B cell (primary cell): ENCODE data around the gene QRICH1. TPM values are rescaled to one million over a fixed set of nuclear protein-coding genes. Genes with fewer than 3 reads are reported as not detected.

Experiments
- ATAC-seq: fragments of 200-7000 bp; cut with Tn5 transposase; one replicate; pipeline ENCODE4 v1.10.0; 2021; ENCODE audit warnings: low read depth, mild to moderate bottlenecking, moderate number of reproducible peaks, moderate library complexity
- CTCF ChIA-PET: fragments of 350-600 bp; sonication (Branson Sonifier 250); formaldehyde crosslinking; loops from one replicate; lab custom pipeline; 2021; ENCODE audit warnings: antibody characterized with exemption, inconsistent platforms; lab: Charles Lee
- POLR2A ChIA-PET: fragments of 350-600 bp; sonication (Branson Sonifier 250); formaldehyde crosslinking; loops from one replicate; lab custom pipeline; 2021; ENCODE audit warnings: antibody characterized with exemption; lab: Charles Lee
- DNase-seq: peaks from one replicate; pipeline ENCODE4 v3.0.0; 2013
- H2AFZ ChIP-seq: 2 replicates; pipeline ENCODE4 v1.6.1; 2012; ENCODE audit warnings: mild to moderate bottlenecking, low read depth, low read length; ENCODE audit not compliant: insufficient read depth, poor library complexity, severe bottlenecking
- H3K27ac ChIP-seq, 2 donors: 1 replicate in 1 of 2; 2 replicates in 1 of 2; pipeline ENCODE4 v1.5.1; 2012 to 2013; ENCODE audit warnings: low read length in 2 of 2, mild to moderate bottlenecking in 2 of 2, moderate library complexity in 1 of 2
- H3K27me3 ChIP-seq, 4 experiments: fragments of 200-600 bp in 1 of 4; sonication (generic) in 1 of 4; replicated peaks in 1 of 4; 1 replicate in 2 of 4; 2 replicates in 2 of 4; pipeline versions ENCODE4 v1.6.1 to v1.7.0; 2013 to 2016; ENCODE audit warnings: low read length in 3 of 4, mild to moderate bottlenecking in 2 of 4, mixed read lengths in 1 of 4, moderate library complexity in 1 of 4; ENCODE audit not compliant: insufficient read depth in 4 of 4, control insufficient read depth in 3 of 4; ENCODE audit errors: control extremely low read depth in 1 of 4
- H3K36me3 ChIP-seq, 2 experiments: replicated peaks in 1 of 2; 1 replicate in 1 of 2; 2 replicates in 1 of 2; pipeline versions ENCODE4 v1.6.1 to v1.7.1; 2013; ENCODE audit warnings: low read length in 1 of 2; ENCODE audit not compliant: insufficient read depth in 2 of 2, control insufficient read depth in 1 of 2; ENCODE audit errors: control extremely low read depth in 1 of 2, extremely low read depth in 1 of 2
- H3K4me1 ChIP-seq, 2 donors: fragments of 200-600 bp in 1 of 2; sonication (generic) in 1 of 2; 1 replicate in 1 of 2; 2 replicates in 1 of 2; pipeline versions ENCODE4 v1.5.1 to v1.6.1; 2013 to 2017; ENCODE audit warnings: low read length in 2 of 2; ENCODE audit not compliant: control insufficient read depth in 2 of 2, insufficient read depth in 2 of 2
- H3K4me2 ChIP-seq: replicated peaks from 2 replicates; pipeline ENCODE3; 2012; ENCODE audit warnings: mild to moderate bottlenecking, low read depth, low read length; ENCODE audit not compliant: poor library complexity, severe bottlenecking
- H3K4me3 ChIP-seq, 5 experiments: fragments of 200-600 bp in 1 of 5; sonication (generic) in 1 of 5; 1 replicate in 3 of 5; 2 replicates in 2 of 5; pipeline versions ENCODE4 v1.5.1 to v1.7.0; 2011 to 2016; ENCODE audit warnings: low read length in 4 of 5, mild to moderate bottlenecking in 4 of 5, low read depth in 2 of 5, control low read depth in 1 of 5, moderate library complexity in 1 of 5; ENCODE audit not compliant: insufficient read depth in 1 of 5; ENCODE audit errors: control extremely low read depth in 1 of 5, extremely low read depth in 1 of 5
- H3K79me2 ChIP-seq: fragments of 200-600 bp; sonication (generic); one replicate; pipeline ENCODE4 v1.6.0; 2016; ENCODE audit warnings: low read length; ENCODE audit not compliant: control insufficient read depth, insufficient read depth
- H3K9ac ChIP-seq: fragments of 200-600 bp; sonication (generic); 2 replicates; pipeline ENCODE4 v1.6.1; 2017; ENCODE audit warnings: mild to moderate bottlenecking, low read length, moderate library complexity
- H3K9me3 ChIP-seq, 3 donors: one replicate each; pipeline versions ENCODE4 v1.6.1 to v1.7.1; 2013; ENCODE audit warnings: low read length in 2 of 3; ENCODE audit not compliant: control insufficient read depth in 2 of 3, insufficient read depth in 1 of 3; ENCODE audit errors: control extremely low read depth in 1 of 3
- H4K20me1 ChIP-seq: 2 replicates; pipeline ENCODE4 v1.6.0; 2012; ENCODE audit warnings: mild to moderate bottlenecking, low read length; ENCODE audit not compliant: insufficient read depth, control insufficient read depth, poor library complexity, severe bottlenecking
- H3K27ac Mint-ChIP-seq: one replicate; pipeline ENCODE4 v1.8.0; 2021; ENCODE audit warnings: mixed read lengths
- H3K27me3 Mint-ChIP-seq: one replicate; pipeline ENCODE4 v1.8.0; 2021; ENCODE audit warnings: mixed read lengths
- H3K4me1 Mint-ChIP-seq: one replicate; pipeline ENCODE4 v1.8.0; 2021; ENCODE audit warnings: mixed read lengths
- H3K4me3 Mint-ChIP-seq: one replicate; pipeline ENCODE4 v1.8.0; 2021; ENCODE audit warnings: mixed read lengths
- H3K9me3 Mint-ChIP-seq: one replicate; pipeline ENCODE4 v1.8.0; 2022; ENCODE audit warnings: mixed read lengths; ENCODE audit not compliant: insufficient read depth
- CTCF ChIP-seq: fragments of 200-600 bp; IDR thresholded peaks from one replicate; pipeline ENCODE4 v1.8.0; 2022; ENCODE audit warnings: antibody characterized with exemption, mild to moderate bottlenecking
- EZH2 ChIP-seq: IDR thresholded peaks from 2 replicates; pipeline ENCODE4 v1.6.1; 2012; ENCODE audit warnings: borderline replicate concordance, low read depth, mild to moderate bottlenecking, moderate library complexity, low read length; ENCODE audit not compliant: insufficient read depth, poor library complexity, severe bottlenecking
- WGBS: methylation state at CpG from one replicate; pipeline ENCODE4 v1.1.5; 2013; ENCODE audit warnings: missing lambda C conversion rate; ENCODE audit not compliant: insufficient coverage; 5-methylcytosine and 5-hydroxymethylcytosine counted together
- intact Hi-C: fragments of 100-400 bp; cut with micrococcal nuclease; formaldehyde crosslinking; loops from one replicate; pipeline ENCODE4 v1.10.0; 2022
- polyA plus RNA-seq: library from polyadenylated mRNA; depleted of rRNA; stranded (reverse); fragments of >200 nt; gene quantifications from 2 replicates; pipeline ENCODE4 v1.2.3, GENCODE V29; 2012
- total RNA-seq, 2 donors: library from RNA; stranded (reverse); fragments of 120-200 nt in 1 of 2; gene quantifications; 1 replicate in 1 of 2; 2 replicates in 1 of 2; pipeline versions ENCODE4 v1.2.3 to v1.2.4, GENCODE V29; 2013 to 2022

QRICH1 gene
- total and polyA plus RNA-seq, 2 donors (not counting 1 experiment from before 2014, with no cell fraction given) = 179 to 187 TPM

- no peaks in the 10 kb centered on the region for H3K9me3 ChIP-seq
- under 1% methylated on average over 81 of the region's 83 CpGs for WGBS
- CTCF ChIA-PET = interaction anchor here (0.6 to 3.7 kb wide), 14 partner anchors 10 to 318 kb away, joined by 3 to 52 read pairs (median 4); partner anchors contain the start of genes ARIH2, P4HTM, QRICH1 and USP4
- H3K36me3 ChIP-seq = peaks cover 0 to 36% of the 10 kb centered on the region in 2 experiments
- peak within 1 kb of the TSS; percentile 66 to 92 (median 89) for H3K4me3 ChIP-seq
- H3K27me3 ChIP-seq = no peaks in the 10 kb centered on the region
- intact Hi-C loops = loop anchor here (1.0 to 10.0 kb wide), 8 partner anchors 7 to 465 kb away; partner anchors contain the start of genes ARIH2, DAG1, IMPDH2 and IP6K2
- H3K9ac ChIP-seq = peak within 1 kb of the TSS; percentile 98
- DNase-seq (peak; percentile 96), ATAC-seq (peak; percentile 66)
- H4K20me1 ChIP-seq = peaks cover 4% of the 10 kb centered on the region
- peak within 1 kb of the TSS; percentile 98 for H3K4me2 ChIP-seq
- TF ChIP-seq EZH2 (no peak), CTCF (peak; percentile 95)
- POLR2A ChIA-PET = interaction anchor here (0.5 to 6.4 kb wide), 13 partner anchors 7 to 1529 kb away, joined by 3 to 116 read pairs (median 9); partner anchors contain the start of genes ARIH2, IMPDH2, P4HTM and QRICH1
- Mint-ChIP-seq H3K27ac (peak within 1 kb of the TSS; percentile 97), H3K9me3 (no peaks in the 10 kb centered on the region), H3K4me3 (peak within 1 kb of the TSS; percentile 96), H3K4me1 (peaks cover 65% of the 10 kb centered on the region), H3K27me3 (no peaks in the 10 kb centered on the region)
- peak within 1 kb of the TSS; percentile 96 to 98 for H3K27ac ChIP-seq
- H3K4me1 ChIP-seq = peaks cover 36 to 60% of the 10 kb centered on the region in 2 donors
- peak within 1 kb of the TSS; percentile 89 for H2AFZ ChIP-seq
- peaks cover 45% of the 10 kb centered on the region for H3K79me2 ChIP-seq
Measured at GRCh38 chr3:49021813-49022687, 71.8 kb downstream of the QRICH1 start, which contains the start of gene NDUFAF3. Gene NDUFAF3 (plus strand): TSS chr3:49022121. CDS start chr3:49022145, 24 bp downstream.
